MM.1S (cell line): ENCODE data around the gene MTMR8.

Experiments used
- EZH2 ChIP-seq: fragments of 300-600 bp; sonication (generic); optimal IDR thresholded peaks from 2 replicates; pipeline ENCODE3; 2017; ENCODE audit warnings: low read depth, mild to moderate bottlenecking, antibody characterized with exemption, low read length, mixed read lengths
- TF ChIP-seq, protein P1 (sequence below): fragments of 300-600 bp; sonication (generic); IDR thresholded peaks from 2 replicates; pipeline ENCODE4 v1.5.1; 2016; ENCODE audit warnings: antibody characterized with exemption, low read length, mixed read lengths

- TF ChIP-seq EZH2 = no peak
- TF ChIP-seq, protein P1, sequence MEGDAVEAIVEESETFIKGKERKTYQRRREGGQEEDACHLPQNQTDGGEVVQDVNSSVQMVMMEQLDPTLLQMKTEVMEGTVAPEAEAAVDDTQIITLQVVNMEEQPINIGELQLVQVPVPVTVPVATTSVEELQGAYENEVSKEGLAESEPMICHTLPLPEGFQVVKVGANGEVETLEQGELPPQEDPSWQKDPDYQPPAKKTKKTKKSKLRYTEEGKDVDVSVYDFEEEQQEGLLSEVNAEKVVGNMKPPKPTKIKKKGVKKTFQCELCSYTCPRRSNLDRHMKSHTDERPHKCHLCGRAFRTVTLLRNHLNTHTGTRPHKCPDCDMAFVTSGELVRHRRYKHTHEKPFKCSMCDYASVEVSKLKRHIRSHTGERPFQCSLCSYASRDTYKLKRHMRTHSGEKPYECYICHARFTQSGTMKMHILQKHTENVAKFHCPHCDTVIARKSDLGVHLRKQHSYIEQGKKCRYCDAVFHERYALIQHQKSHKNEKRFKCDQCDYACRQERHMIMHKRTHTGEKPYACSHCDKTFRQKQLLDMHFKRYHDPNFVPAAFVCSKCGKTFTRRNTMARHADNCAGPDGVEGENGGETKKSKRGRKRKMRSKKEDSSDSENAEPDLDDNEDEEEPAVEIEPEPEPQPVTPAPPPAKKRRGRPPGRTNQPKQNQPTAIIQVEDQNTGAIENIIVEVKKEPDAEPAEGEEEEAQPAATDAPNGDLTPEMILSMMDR = no peak
These were observed 42.0 kb upstream of the MTMR8 start for GRCh38 chrX:64437218-64437617.
